Astrocyte (in vitro differentiated cells and primary cell): ENCODE data around the gene RAVER1.

ENCODE experiments used
- CTCF ChIP-seq: IDR thresholded peaks from 2 replicates; pipeline ENCODE4 v1.5.1; 2011; ENCODE audit warnings: low read depth, mild to moderate bottlenecking, inconsistent platforms, low read length, moderate library complexity; ENCODE audit not compliant: insufficient read depth
- EZH2 ChIP-seq: IDR thresholded peaks from 2 replicates; pipeline ENCODE4 v1.6.1; 2012; ENCODE audit warnings: mild to moderate bottlenecking, low read length, inconsistent platforms; ENCODE audit not compliant: insufficient read depth

GRCh38 chr19:10315335-10316214 is 17.8 kb downstream of the RAVER1 start, which contains the start of gene FDX2:
- no peak for TF ChIP-seq EZH2
- TF ChIP-seq CTCF, result no peak
